GM12873 (cell line): Measurements from ENCODE around the gene PAPSS2.

Experiments
- TF ChIP-seq, protein P1 (sequence below): IDR thresholded peaks from 2 replicates; pipeline ENCODE4 v1.5.1; 2012; ENCODE audit warnings: low read depth, mild to moderate bottlenecking, moderate library complexity, low read length, control low read depth; ENCODE audit not compliant: insufficient read depth; ENCODE audit errors: missing control alignments

Gene PAPSS2

DNA sequence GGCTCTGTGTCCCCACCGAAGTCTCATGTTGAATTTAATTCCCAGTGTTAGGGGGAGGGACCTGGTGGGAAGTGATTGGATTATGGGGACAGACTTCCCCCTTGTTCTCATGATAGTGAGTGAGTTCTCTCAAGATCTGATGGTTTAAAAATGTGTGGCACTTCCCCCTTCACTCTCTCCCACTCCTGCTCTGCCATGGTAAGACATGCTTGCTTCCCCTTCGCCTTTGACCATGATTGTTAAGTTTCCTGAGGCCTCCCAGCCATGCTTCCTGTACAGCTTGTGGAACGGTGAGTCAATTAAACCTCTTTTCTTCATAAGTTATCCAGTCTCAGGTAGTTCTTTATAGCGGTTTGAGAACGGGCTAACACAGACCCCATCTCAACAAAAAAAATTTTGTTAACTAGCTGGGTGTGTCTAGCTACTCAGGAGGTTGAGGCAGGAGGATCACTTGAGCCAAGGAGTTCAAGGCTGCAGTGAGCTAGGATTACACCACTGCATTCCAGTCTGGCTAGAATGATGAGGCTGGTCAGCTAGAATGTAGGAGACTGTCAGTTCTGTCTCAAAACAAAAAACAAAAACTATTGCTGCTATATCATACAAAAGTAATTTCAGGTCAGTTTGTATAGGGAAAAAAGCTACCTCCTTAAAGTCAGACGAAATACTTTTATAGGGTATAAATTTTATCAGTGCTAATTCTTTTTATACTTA, 100.7 kb downstream of the PAPSS2 start:
- TF ChIP-seq, protein P1, sequence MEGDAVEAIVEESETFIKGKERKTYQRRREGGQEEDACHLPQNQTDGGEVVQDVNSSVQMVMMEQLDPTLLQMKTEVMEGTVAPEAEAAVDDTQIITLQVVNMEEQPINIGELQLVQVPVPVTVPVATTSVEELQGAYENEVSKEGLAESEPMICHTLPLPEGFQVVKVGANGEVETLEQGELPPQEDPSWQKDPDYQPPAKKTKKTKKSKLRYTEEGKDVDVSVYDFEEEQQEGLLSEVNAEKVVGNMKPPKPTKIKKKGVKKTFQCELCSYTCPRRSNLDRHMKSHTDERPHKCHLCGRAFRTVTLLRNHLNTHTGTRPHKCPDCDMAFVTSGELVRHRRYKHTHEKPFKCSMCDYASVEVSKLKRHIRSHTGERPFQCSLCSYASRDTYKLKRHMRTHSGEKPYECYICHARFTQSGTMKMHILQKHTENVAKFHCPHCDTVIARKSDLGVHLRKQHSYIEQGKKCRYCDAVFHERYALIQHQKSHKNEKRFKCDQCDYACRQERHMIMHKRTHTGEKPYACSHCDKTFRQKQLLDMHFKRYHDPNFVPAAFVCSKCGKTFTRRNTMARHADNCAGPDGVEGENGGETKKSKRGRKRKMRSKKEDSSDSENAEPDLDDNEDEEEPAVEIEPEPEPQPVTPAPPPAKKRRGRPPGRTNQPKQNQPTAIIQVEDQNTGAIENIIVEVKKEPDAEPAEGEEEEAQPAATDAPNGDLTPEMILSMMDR = no peak

DNA sequence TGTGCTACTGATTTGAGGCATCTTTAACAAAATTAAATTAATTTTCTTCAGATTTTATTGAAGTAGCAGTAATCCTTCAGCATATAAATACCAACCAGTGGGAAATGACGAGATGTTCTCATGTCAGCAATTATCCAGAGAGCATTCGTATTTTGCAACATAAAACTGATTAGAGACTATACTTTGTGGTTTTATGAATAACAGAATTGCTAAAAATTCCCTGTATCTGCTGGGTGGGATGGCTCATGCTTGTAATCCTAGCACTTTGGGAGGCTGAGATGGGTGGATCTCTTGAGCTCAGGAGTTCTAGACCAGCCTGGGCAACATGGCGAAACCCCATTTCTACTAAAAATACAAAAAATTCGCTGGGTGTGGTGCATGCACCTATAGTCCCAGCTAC, 101.5 kb downstream of the PAPSS2 start:
- TF ChIP-seq, protein P1 = no peak

DNA sequence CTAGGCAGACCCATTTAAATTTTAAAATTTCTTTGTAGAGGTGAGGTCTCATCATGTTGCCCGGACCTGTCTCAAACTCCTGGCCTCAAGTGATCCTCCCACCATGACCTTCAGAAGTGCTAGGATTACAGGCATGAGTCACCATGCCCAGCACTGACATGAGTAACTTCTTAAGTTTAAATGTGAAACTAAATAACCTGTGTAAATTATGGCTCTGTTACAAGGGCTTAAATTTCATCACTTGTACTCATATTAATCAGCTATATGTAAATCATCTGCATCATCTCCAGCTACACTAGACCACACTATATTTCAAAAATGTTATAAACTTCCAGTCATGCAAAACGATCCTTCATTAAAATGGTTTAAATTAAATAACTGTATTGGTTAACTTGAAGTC, 102.2 kb downstream of the PAPSS2 start:
- TF ChIP-seq, protein P1 = no peak

DNA sequence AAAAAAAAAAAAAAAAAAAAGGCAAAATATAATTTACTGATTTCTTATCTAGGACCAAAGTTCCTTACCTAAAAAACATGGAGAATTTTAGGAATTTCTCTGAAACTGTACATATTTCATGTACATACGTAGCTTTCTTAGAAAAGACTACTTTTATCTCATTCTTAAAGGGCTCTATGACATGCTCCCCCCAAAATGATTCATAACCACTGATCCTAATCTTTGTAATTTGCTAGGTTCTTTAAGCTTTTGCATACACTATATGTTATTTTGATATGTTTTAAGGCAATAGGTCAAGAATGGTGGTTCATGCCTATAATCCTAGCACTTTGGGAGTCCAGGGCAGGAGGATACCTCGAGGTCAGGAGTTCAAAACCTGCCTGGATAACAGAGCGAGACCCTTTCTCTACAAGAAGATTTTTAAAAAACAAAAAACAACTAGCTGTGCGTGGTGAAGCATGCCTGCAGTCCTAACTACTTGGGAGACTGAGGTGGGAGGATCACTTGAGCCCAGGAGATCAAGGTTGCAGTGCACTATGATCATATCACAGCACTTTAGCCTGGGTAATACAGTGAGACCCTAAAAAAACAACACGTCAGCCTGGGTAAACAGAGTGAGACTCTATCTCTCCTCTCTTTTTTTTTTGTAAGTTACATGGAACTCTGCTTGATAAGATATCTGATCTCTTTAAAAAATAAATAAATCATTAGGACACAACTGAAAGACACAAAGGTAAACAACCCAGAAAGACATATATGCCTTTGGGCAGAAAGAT, 103.6 kb downstream of the PAPSS2 start:
- TF ChIP-seq, protein P1 = no peak

DNA sequence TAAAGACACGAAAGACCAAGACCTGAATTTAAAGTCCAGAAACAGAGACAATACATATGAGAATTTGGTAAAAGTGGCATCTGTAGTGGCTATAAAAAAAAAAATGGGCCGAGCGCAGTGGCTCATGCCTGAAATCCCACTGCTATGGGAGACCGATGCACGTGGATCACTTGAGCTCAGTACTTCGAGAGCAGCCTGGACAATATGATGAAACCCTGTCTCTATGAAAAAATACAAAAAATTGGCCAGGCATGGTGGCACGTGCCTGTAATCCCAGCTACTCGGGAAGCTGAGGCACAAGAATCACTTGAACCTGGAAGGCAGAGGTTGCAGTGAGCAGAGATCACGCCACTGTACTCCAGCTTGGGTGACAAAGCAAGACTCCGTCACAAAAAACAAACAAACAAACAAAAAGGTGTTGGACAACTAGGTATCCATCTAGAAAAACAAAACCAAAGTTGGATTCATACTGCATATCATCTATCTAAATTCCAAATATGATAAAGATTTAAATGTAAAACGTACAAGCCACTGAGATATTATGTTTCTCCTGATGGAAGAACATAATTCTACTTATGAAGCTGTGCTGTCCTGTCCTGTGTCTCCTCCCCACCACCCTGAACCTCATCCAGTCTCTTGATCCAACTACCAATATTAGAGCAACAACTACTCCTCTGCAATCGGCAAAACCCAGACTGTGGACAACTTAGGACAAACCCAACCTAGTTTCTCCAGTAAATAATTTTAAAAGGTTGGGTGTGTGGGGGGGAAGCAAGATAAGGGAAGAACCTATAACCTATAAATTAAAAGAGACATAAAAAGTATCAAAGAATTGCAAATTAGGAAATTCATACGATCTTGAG, 104.6 kb downstream of the PAPSS2 start:
- TF ChIP-seq, protein P1 = no peak

DNA sequence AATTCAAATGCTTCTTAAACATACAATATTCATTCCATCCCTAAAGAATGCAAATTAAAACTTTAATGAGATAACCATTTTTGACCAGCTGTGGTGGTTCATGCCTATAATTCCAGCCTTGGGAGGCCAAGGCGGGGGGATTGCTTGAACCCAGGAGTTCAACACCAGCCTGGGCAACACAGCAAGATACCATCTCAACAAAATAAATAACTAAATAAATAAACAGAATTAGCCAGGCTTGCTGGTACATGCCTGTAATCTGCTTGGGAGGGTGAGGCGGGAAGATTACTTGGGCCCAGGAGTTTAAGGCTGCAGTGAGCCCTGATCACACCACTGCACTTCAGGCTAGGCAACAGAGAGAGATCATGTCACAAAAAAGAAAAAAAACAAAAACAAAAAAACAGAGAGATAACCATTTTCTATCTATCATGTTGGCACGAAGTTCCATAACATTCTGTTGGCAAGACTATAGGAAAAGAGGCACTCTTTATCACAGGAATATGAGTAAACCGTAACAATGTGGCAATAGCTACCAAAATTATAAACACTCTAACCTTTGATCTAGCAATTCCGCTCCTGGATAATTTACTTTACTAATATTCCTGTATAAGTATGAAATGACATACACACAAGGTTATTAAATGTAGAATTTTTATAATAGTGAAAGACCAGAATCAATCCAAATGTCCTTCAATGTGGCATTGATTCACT, 106.1 kb downstream of the PAPSS2 start:
- TF ChIP-seq, protein P1 = no peak
